ENCODE data around the gene PSMG4. TPM values are rescaled to one million over a fixed set of nuclear protein-coding genes. Genes with fewer than 3 reads are reported as not detected.

PSMG4 gene
- total and polyA plus RNA-seq, 10 of the 15 experiments (the other 5 are each of a cell fraction or from before 2014, with no cell fraction given) = 7.1 to 62.6 (median 29.8) TPM

GRCh38 chr6:3288711-3289663 lies 30.2 kb downstream of the PSMG4 start (continued):
- TF ChIP-seq JUND (IDR thresholded peaks at IDR 0.05; ENCODE audit: low read depth, low read length) (no peak), MYC (IDR thresholded peaks at IDR 0.05; ENCODE audit: insufficient read depth, insufficient read length, insufficient replicate concordance, low read length, severe bottlenecking) (no peak), POLR2A (IDR thresholded peaks at IDR 0.05; ENCODE audit: low read depth, low read length) (no peak)

GRCh38 chr6:3289664-3290055 lies 30.9 kb downstream of the PSMG4 start:
- WGBS (ENCODE audit: insufficient coverage, insufficient replicate concordance, low lambda C conversion rate, missing lambda C conversion rate) = 24% methylated on average over 7 of the region's 7 CpGs
- no peaks in the 10 kb centered on the region for H3K4me1 ChIP-seq (ENCODE audit: control insufficient read depth, insufficient read depth, low read length)
- no TSS peak for BruUV-seq (replicated peaks)
- no peak overlapping the region for H3K4me3 ChIP-seq
- ATAC-seq (no peak), DNase-seq (ENCODE audit: low read depth, low spot score) (no peak), FAIRE-seq (no peak)
- intact Hi-C loops (cut with micrococcal nuclease; ENCODE audit: unreplicated experiment) = no loop called here
- no peaks in the 10 kb centered on the region for H3K36me3 ChIP-seq (ENCODE audit: control insufficient read depth in 2 of 2, insufficient read depth in 2 of 2, low read length in 1 of 2)
- H3K9me3 ChIP-seq (replicated peaks; ENCODE audit: control insufficient read depth, insufficient read depth, low read length) = no peaks in the 10 kb centered on the region
- no peak overlapping the region for H2AFZ ChIP-seq (ENCODE audit: control insufficient read depth, low read depth, low read length)
- SMC1A ChIA-PET (ENCODE audit: uncharacterized antibody, unreplicated experiment) = interaction anchor here (1.3 kb wide), 1 partner anchor 165 kb away, joined by 4 read pairs; no protein-coding TSS in a partner anchor
- H3K4me2 ChIP-seq (ENCODE audit: control insufficient read depth, insufficient read depth) = no peak overlapping the region
- TF ChIP-seq RB1 (IDR thresholded peaks at IDR 0.05; ENCODE audit: borderline replicate concordance) (no peak), SMAD5 (IDR thresholded peaks at IDR 0.05; ENCODE audit: low read depth) (no peak)
- POLR2A ChIA-PET = interaction anchor here (0.6 kb wide), 1 partner anchor 65 kb away, joined by 3 read pairs; no protein-coding TSS in a partner anchor
- H4K20me1 ChIP-seq (ENCODE audit: control insufficient read depth, insufficient read depth) = no peaks in the 10 kb centered on the region
- H3K27ac ChIP-seq (ENCODE audit: control insufficient read depth, insufficient read depth) = no peak overlapping the region
- CTCF ChIA-PET = interaction anchor here (0.6 to 1.3 kb wide), 2 partner anchors 443 to 921 kb away, joined by 4 read pairs; no protein-coding TSS in a partner anchor
- no peak overlapping the region for H3K9ac ChIP-seq (ENCODE audit: control insufficient read depth, insufficient read depth, low read length)
- H3K27me3 ChIP-seq (replicated peaks in 1 of 2; ENCODE audit: control insufficient read depth in 2 of 2, insufficient read depth in 2 of 2, low read length in 1 of 2) = no peaks in the 10 kb centered on the region
- in situ Hi-C loops (cut with MboI) = no loop called here
- no peaks in the 10 kb centered on the region for H3K79me2 ChIP-seq (ENCODE audit: control insufficient read depth, insufficient read depth, low read length)
- RAD21 ChIA-PET (ENCODE audit: unreplicated experiment) = interaction anchor here (0.6 to 0.7 kb wide), 5 partner anchors 24 to 1080 kb away, joined by 3 to 5 read pairs (median 3); no protein-coding TSS in a partner anchor

Data from GM12878 (cell line).